Measurements from ENCODE around the gene GLYR1. TPM values are rescaled to one million over a fixed set of nuclear protein-coding genes. Genes with fewer than 3 reads are reported as not detected.
A peak's percentile ranks its signal among the peaks of the same experiment; 100 is the strongest.

GLYR1 gene
- total RNA-seq, 1 experiment from 2014 or later, result 111 TPM

- Histone ChIP-seq H3K27ac (ENCODE audit: low read length) (no peak overlapping the region), H3K36me3 (ENCODE audit: control insufficient read depth, insufficient read depth, low read length) (no peaks in the 10 kb centered on the region), H3K9me3 (ENCODE audit: control insufficient read depth, insufficient read depth, low read depth, low read length) (no peaks in the 10 kb centered on the region), H3K4me3 (ENCODE audit: low read depth in 2 of 2, low read length in 2 of 2) (no peak overlapping the region), H3K27me3 (ENCODE audit: control insufficient read depth, insufficient read depth, low read length) (no peaks in the 10 kb centered on the region), H3K4me1 (ENCODE audit: control insufficient read depth, insufficient read depth, low read length) (peaks cover 10% of the 10 kb centered on the region)
- TF ChIP-seq TCF7L2 (IDR thresholded peaks at IDR 0.05; ENCODE audit: low read depth, low read length), result no peak
- TF ChIP-seq REST (IDR thresholded peaks at IDR 0.05; ENCODE audit: insufficient read depth in 1 of 2, low read depth in 2 of 2, low read length in 1 of 2), result no peak
- TF ChIP-seq SIN3A (IDR thresholded peaks at IDR 0.05; ENCODE audit: borderline replicate concordance, insufficient read depth, low read depth, low read length), result no peak
- TF ChIP-seq POLR2AphosphoS5 (IDR thresholded peaks at IDR 0.05; ENCODE audit: low read depth, low read length), result no peak
- no peak for TF ChIP-seq CTCF (IDR thresholded peaks at IDR 0.05)
- ChIA-PET POLR2A (no interaction called here), CTCF (no interaction called here)
- ATAC-seq (no peak), DNase-seq (ENCODE audit: low read depth, low spot score) (no peak)
- no TSS peak for BruUV-seq (replicated peaks)
- intact Hi-C loops (cut with micrococcal nuclease; ENCODE audit: unreplicated experiment) (no loop called here), in situ Hi-C loops (cut with HindIII; ENCODE audit: low pct_unique_long_range_greater_than_20kb, low sequenced_read_pairs) (no loop called here)
Measured at GRCh38 chr16:4771646-4772045, 75.4 kb downstream of the GLYR1 start.

- TF ChIP-seq TCF7L2 (IDR thresholded peaks at IDR 0.05; ENCODE audit: low read depth, low read length), result no peak
- TF ChIP-seq SIN3A (IDR thresholded peaks at IDR 0.05; ENCODE audit: borderline replicate concordance, insufficient read depth, low read depth, low read length), result no peak
- TF ChIP-seq REST (IDR thresholded peaks at IDR 0.05; ENCODE audit: insufficient read depth in 1 of 2, low read depth in 2 of 2, low read length in 1 of 2), result no peak
- no peak for TF ChIP-seq POLR2AphosphoS5 (IDR thresholded peaks at IDR 0.05; ENCODE audit: low read depth, low read length)
- TF ChIP-seq CTCF (IDR thresholded peaks at IDR 0.05), result no peak
- Histone ChIP-seq H3K27ac (ENCODE audit: low read length) (peak overlapping the region; percentile 87), H3K4me1 (ENCODE audit: control insufficient read depth, insufficient read depth, low read length) (peaks cover 18% of the 10 kb centered on the region), H3K27me3 (ENCODE audit: control insufficient read depth, insufficient read depth, low read length) (no peaks in the 10 kb centered on the region), H3K4me3 (ENCODE audit: low read depth in 2 of 2, low read length in 2 of 2) (peak overlapping the region; percentile 70 to 94), H3K36me3 (ENCODE audit: control insufficient read depth, insufficient read depth, low read length) (no peaks in the 10 kb centered on the region), H3K9me3 (ENCODE audit: control insufficient read depth, insufficient read depth, low read depth, low read length) (no peaks in the 10 kb centered on the region)
- no TSS peak for BruUV-seq (replicated peaks)
- CTCF ChIA-PET, result no interaction called here
- POLR2A ChIA-PET, result interaction anchor here (1.0 kb wide), 1 partner anchor 89 kb away, joined by 4 read pairs; no protein-coding TSS in a partner anchor
- intact Hi-C loops (cut with micrococcal nuclease; ENCODE audit: unreplicated experiment) (no loop called here), in situ Hi-C loops (cut with HindIII; ENCODE audit: low pct_unique_long_range_greater_than_20kb, low sequenced_read_pairs) (no loop called here)
- DNase-seq (ENCODE audit: low read depth, low spot score), result no peak
- no peak for ATAC-seq
Measured at GRCh38 chr16:4769306-4769638, 77.8 kb downstream of the GLYR1 start.
